Epithelial cell of esophagus (primary cell): ENCODE measurements around the gene KCNMA1.

Source experiments
- DNase-seq: peaks from one replicate; pipeline ENCODE4 v3.0.0; 2010; ENCODE audit warnings: low read depth
- H3K4me3 ChIP-seq: 2 replicates; pipeline ENCODE4 v1.5.1; 2011; ENCODE audit warnings: mild to moderate bottlenecking, low read length, control low read depth
- CTCF ChIP-seq: IDR thresholded peaks from 2 replicates; pipeline ENCODE4 v1.5.1; 2011; ENCODE audit warnings: low read depth, mild to moderate bottlenecking, low read length, control low read depth, inconsistent platforms; ENCODE audit not compliant: insufficient read depth; ENCODE audit errors: missing control alignments

KCNMA1 gene

GRCh38 chr10:77281719-77282118 is 355.9 kb downstream of the KCNMA1 start:
- DNase-seq: no peak
- TF ChIP-seq CTCF: no peak
- no peak overlapping the region for H3K4me3 ChIP-seq

- peak; percentile 45 for DNase-seq
- no peak overlapping the region for H3K4me3 ChIP-seq
- TF ChIP-seq CTCF: no peak
Measured at GRCh38 chr10:77279207-77279606, 358.4 kb downstream of the KCNMA1 start.

GRCh38 chr10:77274046-77274795 is 363.4 kb downstream of the KCNMA1 start:
- no peak for TF ChIP-seq CTCF
- no peak overlapping the region for H3K4me3 ChIP-seq
- DNase-seq: peak; percentile 85

GRCh38 chr10:77269163-77269562 is 368.4 kb downstream of the KCNMA1 start:
- H3K4me3 ChIP-seq: no peak overlapping the region
- TF ChIP-seq CTCF: no peak
- no peak for DNase-seq

GRCh38 chr10:77268721-77269120 is 368.9 kb downstream of the KCNMA1 start:
- no peak overlapping the region for H3K4me3 ChIP-seq
- DNase-seq: no peak
- no peak for TF ChIP-seq CTCF

GRCh38 chr10:77267703-77268675 is 369.6 kb downstream of the KCNMA1 start:
- DNase-seq: no peak
- no peak overlapping the region for H3K4me3 ChIP-seq
- TF ChIP-seq CTCF: no peak
